IPS-20b (cell line): ENCODE results near the gene LRP3.
A peak's percentile ranks its signal among the peaks of the same experiment; 100 is the strongest.

Experiments
- H3K27ac ChIP-seq: one replicate; pipeline ENCODE4 v1.5.1; 2013; ENCODE audit warnings: low read length
- H3K27me3 ChIP-seq: 2 replicates; pipeline ENCODE4 v1.6.1; 2013; ENCODE audit warnings: mild to moderate bottlenecking, low read length, inconsistent platforms; ENCODE audit not compliant: insufficient read depth
- H3K36me3 ChIP-seq: 2 replicates; pipeline ENCODE4 v1.6.1; 2013; ENCODE audit warnings: low read depth, mild to moderate bottlenecking, inconsistent platforms, low read length, moderate library complexity; ENCODE audit not compliant: insufficient read depth
- H3K4me1 ChIP-seq: 2 replicates; pipeline ENCODE4 v1.6.1; 2013; ENCODE audit warnings: mild to moderate bottlenecking, control low read depth, inconsistent platforms, low read length, moderate library complexity; ENCODE audit not compliant: insufficient read depth
- H3K4me3 ChIP-seq: 2 replicates; pipeline ENCODE4 v1.5.1; 2013; ENCODE audit warnings: mild to moderate bottlenecking, low read length, inconsistent platforms
- H3K9ac ChIP-seq: 2 replicates; pipeline ENCODE4 v1.6.1; 2013; ENCODE audit warnings: low read depth, mild to moderate bottlenecking, inconsistent platforms, low read length, moderate library complexity
- H3K9me3 ChIP-seq: 2 replicates; pipeline ENCODE4 v1.6.1; 2013; ENCODE audit warnings: mild to moderate bottlenecking, low read depth, low read length, inconsistent platforms; ENCODE audit not compliant: insufficient read depth

LRP3 gene

DNA sequence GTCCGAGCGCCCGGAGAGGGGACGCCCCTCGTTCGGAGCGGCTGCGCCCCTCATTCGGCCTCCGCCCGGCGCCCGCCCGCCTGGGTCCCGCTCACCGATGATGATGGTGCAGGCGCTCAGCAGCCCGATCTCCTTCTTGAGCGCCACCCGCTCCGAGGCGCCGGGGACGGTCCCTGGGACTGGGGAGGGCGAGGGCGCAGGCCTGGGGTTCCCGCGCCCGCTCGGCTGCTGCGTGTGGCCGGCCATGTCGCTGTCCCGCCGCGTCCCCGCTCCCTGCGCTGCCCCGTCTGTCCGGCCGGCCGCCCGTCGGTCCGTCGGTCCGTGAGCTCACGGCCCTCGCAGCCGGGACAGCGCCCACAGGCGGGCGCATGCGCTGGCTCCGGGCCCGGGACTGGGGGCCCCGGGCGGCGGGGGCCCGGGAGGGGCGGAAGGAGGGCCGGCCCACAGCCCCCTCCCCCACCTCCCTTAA lies 31.4 kb downstream of the LRP3 start, which contains the start of gene SLC7A10:
Gene SLC7A10, minus strand, starts transcription at position 393 of the 469 bp plus-strand sequence. Its CDS starts 147 bp downstream, at position 246.
- Histone ChIP-seq H3K27ac (no peak within 1 kb of the TSS), H3K9me3 (peaks cover 15% of the 10 kb centered on the region), H3K9ac (no peak within 1 kb of the TSS), H3K27me3 (peaks cover 58% of the 10 kb centered on the region), H3K36me3 (no peaks in the 10 kb centered on the region), H3K4me1 (no peaks in the 10 kb centered on the region), H3K4me3 (peak within 1 kb of the TSS; percentile 68)

DNA sequence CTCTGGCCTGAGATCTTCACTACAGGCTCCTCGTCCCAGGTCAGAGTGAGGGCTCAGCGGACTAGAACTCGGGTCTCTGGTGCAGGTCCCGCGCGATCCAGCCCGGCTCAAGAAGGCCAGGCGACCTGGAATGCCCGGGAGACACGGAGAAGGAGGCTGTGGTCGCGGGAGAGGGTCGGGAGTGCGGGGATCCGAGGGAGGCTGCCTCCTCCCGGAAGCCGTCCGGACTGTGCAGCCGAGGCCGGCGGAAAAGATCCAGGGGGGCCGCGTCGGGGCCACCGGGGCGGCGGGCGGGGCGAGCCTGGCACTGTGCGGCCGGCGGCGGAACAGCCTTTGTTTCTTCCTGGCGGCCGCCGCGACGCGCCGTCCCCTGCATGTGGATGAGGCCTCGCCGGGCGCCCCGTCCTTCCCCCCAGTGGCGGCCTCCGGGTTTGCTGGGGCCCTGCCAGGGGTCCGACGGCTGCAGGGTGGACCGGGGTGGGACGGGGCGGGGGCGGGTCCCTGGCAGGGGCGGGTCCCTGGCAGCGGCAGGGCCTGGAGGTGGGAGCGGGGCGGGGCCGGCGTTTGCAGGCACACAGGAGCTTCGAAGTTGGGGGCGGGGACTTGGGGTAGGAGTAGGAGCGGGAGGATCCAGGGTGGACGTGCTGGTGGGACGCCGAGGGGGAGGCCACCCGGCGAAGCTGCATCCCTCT lies 32.6 kb downstream of the LRP3 start:
- no peak overlapping the region; the same call in 1 of the 2 replicates for H3K9ac ChIP-seq
- H3K9me3 ChIP-seq, result peaks cover 15% of the 10 kb centered on the region
- peaks cover 64% of the 10 kb centered on the region for H3K27me3 ChIP-seq
- H3K4me1 ChIP-seq, result no peaks in the 10 kb centered on the region
- H3K27ac ChIP-seq, result no peak overlapping the region
- H3K36me3 ChIP-seq, result no peaks in the 10 kb centered on the region
- peak overlapping the region; percentile 68 for H3K4me3 ChIP-seq

- Histone ChIP-seq H3K27me3 (peaks cover 67% of the 10 kb centered on the region), H3K9me3 (peaks cover 15% of the 10 kb centered on the region), H3K27ac (no peak overlapping the region), H3K4me1 (no peaks in the 10 kb centered on the region), H3K4me3 (peak overlapping the region; percentile 68; the same call in 1 of the 2 replicates), H3K9ac (no peak overlapping the region; the same call in 1 of the 2 replicates), H3K36me3 (no peaks in the 10 kb centered on the region)
These were observed 33.1 kb downstream of the LRP3 start for GRCh38 chr19:33227242-33227650.

DNA sequence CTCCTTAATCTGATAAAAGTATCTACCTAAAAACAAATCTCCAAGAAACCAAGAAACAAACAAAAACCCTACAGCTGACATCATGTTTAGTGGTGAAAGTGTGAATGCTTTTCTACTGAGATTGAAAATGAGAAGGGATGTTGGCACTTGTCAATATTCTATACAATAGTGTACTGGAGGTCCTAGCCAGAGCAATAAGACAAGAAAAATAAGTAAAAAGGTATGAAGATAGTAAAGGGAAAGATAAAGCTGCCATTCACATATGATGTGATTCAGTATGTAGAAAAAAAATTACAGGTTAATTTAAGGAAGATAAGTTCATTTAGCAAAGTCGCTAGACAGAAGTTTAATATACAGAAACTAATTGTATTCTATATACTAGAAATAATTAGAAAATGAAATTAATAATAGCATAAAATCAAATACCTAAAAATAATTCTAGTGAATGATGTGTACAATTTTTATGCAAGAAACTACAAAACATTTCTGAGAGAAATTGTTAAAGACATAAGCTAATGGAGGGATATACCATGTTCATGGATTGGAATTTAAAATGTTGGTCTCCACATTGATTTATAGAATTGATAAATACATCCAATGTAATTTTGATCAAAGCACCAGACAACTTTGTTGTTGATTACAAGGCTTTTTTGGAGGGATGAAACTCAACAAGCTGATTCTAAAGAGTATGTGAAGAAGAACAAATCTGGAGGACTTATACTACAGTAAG lies 33.9 kb downstream of the LRP3 start:
- Histone ChIP-seq H3K9me3 (peaks cover 15% of the 10 kb centered on the region), H3K27ac (no peak overlapping the region), H3K4me1 (no peaks in the 10 kb centered on the region), H3K36me3 (no peaks in the 10 kb centered on the region), H3K27me3 (peaks cover 63% of the 10 kb centered on the region), H3K9ac (no peak overlapping the region), H3K4me3 (no peak overlapping the region)

DNA sequence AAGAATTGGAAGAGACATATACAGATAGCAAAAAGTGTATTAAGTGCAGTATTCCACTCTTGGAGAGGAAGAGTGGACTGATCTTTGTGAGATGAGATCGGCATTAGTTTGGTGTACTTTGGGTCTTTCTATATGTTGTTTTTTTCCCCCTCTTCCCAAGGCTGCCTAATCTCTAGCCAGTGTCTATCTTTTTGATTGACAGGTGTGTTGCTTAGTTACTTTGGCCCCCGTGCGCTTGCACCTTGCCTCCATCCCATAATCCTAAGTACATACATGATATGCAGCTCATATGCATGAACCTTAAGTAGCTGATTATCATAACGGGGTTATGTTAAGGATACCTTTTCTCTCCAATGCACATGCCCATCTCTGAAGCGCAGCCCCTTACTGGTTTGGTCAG lies 35.8 kb downstream of the LRP3 start:
- peaks cover 48% of the 10 kb centered on the region for H3K27me3 ChIP-seq
- no peaks in the 10 kb centered on the region for H3K4me1 ChIP-seq
- no peak overlapping the region for H3K27ac ChIP-seq
- no peak overlapping the region for H3K9ac ChIP-seq
- H3K4me3 ChIP-seq, result no peak overlapping the region
- H3K36me3 ChIP-seq, result no peaks in the 10 kb centered on the region
- peaks cover 15% of the 10 kb centered on the region for H3K9me3 ChIP-seq

- no peaks in the 10 kb centered on the region for H3K4me1 ChIP-seq
- H3K27me3 ChIP-seq, result peaks cover 32% of the 10 kb centered on the region
- peaks cover 15% of the 10 kb centered on the region for H3K9me3 ChIP-seq
- no peak overlapping the region for H3K4me3 ChIP-seq
- H3K9ac ChIP-seq, result no peak overlapping the region
- H3K36me3 ChIP-seq, result no peaks in the 10 kb centered on the region
- H3K27ac ChIP-seq, result no peak overlapping the region
These were observed 37.4 kb downstream of the LRP3 start for GRCh38 chr19:33231511-33231910.

- Histone ChIP-seq H3K36me3 (no peaks in the 10 kb centered on the region), H3K9me3 (peaks cover 11% of the 10 kb centered on the region), H3K27ac (no peak overlapping the region), H3K4me1 (no peaks in the 10 kb centered on the region), H3K27me3 (peaks cover 21% of the 10 kb centered on the region), H3K9ac (no peak overlapping the region), H3K4me3 (no peak overlapping the region)
These were observed 38.5 kb downstream of the LRP3 start for GRCh38 chr19:33232656-33233055.

- peaks cover 18% of the 10 kb centered on the region; the same call in 1 of the 2 replicates for H3K27me3 ChIP-seq
These were observed 39.1 kb downstream of the LRP3 start for GRCh38 chr19:33233056-33233873.

GRCh38 chr19:33234092-33234491 lies 40.0 kb downstream of the LRP3 start:
- Histone ChIP-seq H3K27ac (no peak overlapping the region), H3K27me3 (peaks cover 18% of the 10 kb centered on the region; the same call in 1 of the 2 replicates), H3K4me3 (no peak overlapping the region), H3K36me3 (no peaks in the 10 kb centered on the region), H3K9me3 (no peaks in the 10 kb centered on the region), H3K9ac (no peak overlapping the region), H3K4me1 (no peaks in the 10 kb centered on the region)

More at GRCh38 chr19:33233056-33233873, 39.1 kb downstream of the LRP3 start:
- H3K9ac ChIP-seq, result no peak overlapping the region
- H3K9me3 ChIP-seq, result peaks cover 7% of the 10 kb centered on the region
- no peak overlapping the region for H3K4me3 ChIP-seq
- no peaks in the 10 kb centered on the region for H3K36me3 ChIP-seq
- H3K4me1 ChIP-seq, result no peaks in the 10 kb centered on the region
- no peak overlapping the region for H3K27ac ChIP-seq

DNA sequence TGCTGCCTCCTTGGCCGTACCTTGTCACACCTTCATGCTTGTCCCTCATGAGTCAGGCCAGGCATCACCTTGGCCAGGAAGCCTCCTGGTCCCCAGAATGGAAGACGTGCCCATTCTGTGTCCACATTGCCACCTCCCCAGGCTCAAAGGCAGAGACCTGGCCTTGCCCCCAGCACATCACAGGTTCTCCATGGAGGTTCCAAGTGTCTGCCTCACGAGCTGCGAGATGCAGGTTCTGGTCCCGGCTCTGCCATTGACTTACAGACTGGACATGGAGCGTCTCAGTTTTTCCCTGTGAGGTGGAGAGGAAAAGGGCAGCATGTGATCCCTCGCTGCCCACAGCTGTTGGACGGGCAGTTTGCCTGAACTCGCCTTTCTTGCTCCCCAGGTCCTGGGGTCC lies 40.6 kb downstream of the LRP3 start:
- no peak overlapping the region for H3K4me3 ChIP-seq
- H3K9ac ChIP-seq, result no peak overlapping the region
- no peaks in the 10 kb centered on the region for H3K4me1 ChIP-seq
- no peak overlapping the region for H3K27ac ChIP-seq
- no peaks in the 10 kb centered on the region for H3K9me3 ChIP-seq
- H3K36me3 ChIP-seq, result no peaks in the 10 kb centered on the region
- H3K27me3 ChIP-seq, result peaks cover 18% of the 10 kb centered on the region; the same call in 1 of the 2 replicates

- no peak overlapping the region for H3K4me3 ChIP-seq
- H3K27me3 ChIP-seq, result peaks cover 14% of the 10 kb centered on the region; the same call in 1 of the 2 replicates
- H3K27ac ChIP-seq, result no peak overlapping the region
- no peaks in the 10 kb centered on the region for H3K36me3 ChIP-seq
- no peak overlapping the region for H3K9ac ChIP-seq
- no peaks in the 10 kb centered on the region for H3K4me1 ChIP-seq
- no peaks in the 10 kb centered on the region for H3K9me3 ChIP-seq
These were observed 41.3 kb downstream of the LRP3 start for GRCh38 chr19:33235269-33235995.
